HEK293 (cell line): ENCODE data around the gene MYZAP.

Experiments
- CTCF ChIA-PET: fragments of 350-600 bp; formaldehyde crosslinking; extraction: SDS; loops from one replicate; lab custom pipeline; 2021; ENCODE audit warnings: antibody characterized with exemption; lab: Yijun Ruan, JAX
- POLR2A ChIA-PET: fragments of 300-600 bp; formaldehyde crosslinking; extraction: SDS; loops from one replicate; lab custom pipeline; 2020; ENCODE audit warnings: antibody characterized with exemption, inconsistent platforms; lab: Yijun Ruan, JAX
- H3K27ac ChIP-seq: fragments of 200-500 bp; sonication (Bioruptor generic); 2 replicates; pipeline ENCODE4 v1.5.1; 2014; ENCODE audit warnings: low read depth, low read length, control low read depth, inconsistent platforms; ENCODE audit errors: extremely low read depth
- H3K36me3 ChIP-seq, 2 experiments: fragments of 200-500 bp in 1 of 2; sonication (Bioruptor generic) in 1 of 2; 1 replicate in 1 of 2; 2 replicates in 1 of 2; pipeline ENCODE4 v1.5.1; 2014 to 2017; ENCODE audit warnings: inconsistent platforms in 2 of 2, low read length in 2 of 2; ENCODE audit not compliant: control insufficient read depth in 2 of 2, insufficient read depth in 1 of 2
- H3K4me1 ChIP-seq: fragments of 200-500 bp; sonication (Bioruptor generic); 2 replicates; pipeline ENCODE4 v1.5.1; 2014; ENCODE audit warnings: mild to moderate bottlenecking, low read length, inconsistent platforms; ENCODE audit not compliant: control insufficient read depth, insufficient read depth
- H3K4me3 ChIP-seq: 2 replicates; pipeline ENCODE4 v1.5.1; 2011; ENCODE audit warnings: low read depth, mild to moderate bottlenecking, control low read depth, low read length, moderate library complexity
- H3K9me3 ChIP-seq: fragments of 200-500 bp; sonication (Bioruptor generic); 2 replicates; pipeline ENCODE4 v1.5.1; 2014; ENCODE audit warnings: low read depth, low read length, inconsistent platforms; ENCODE audit not compliant: control insufficient read depth, insufficient read depth
- EGR2 ChIP-seq: fragments of 450-650 bp; formaldehyde crosslinking; IDR thresholded peaks from 2 replicates; pipeline ENCODE4 v1.5.1; 2016; ENCODE audit warnings: low read depth, missing biosample characterization, missing genetic modification characterization
- GFI1B ChIP-seq: fragments of 450-650 bp; formaldehyde crosslinking; IDR thresholded peaks from 2 replicates; pipeline ENCODE4 v1.5.1; 2016; ENCODE audit warnings: missing biosample characterization, missing genetic modification characterization
- ZBTB26 ChIP-seq: fragments of 450-650 bp; formaldehyde crosslinking; optimal IDR thresholded peaks from 2 replicates; pipeline ENCODE3; 2016; ENCODE audit warnings: missing biosample characterization, mild to moderate bottlenecking, missing genetic modification characterization
- ZBTB49 ChIP-seq: fragments of 450-650 bp; formaldehyde crosslinking; IDR thresholded peaks from 2 replicates; pipeline ENCODE4 v1.5.1; 2016; ENCODE audit warnings: missing biosample characterization, missing genetic modification characterization, low read depth
- ZFP37 ChIP-seq: fragments of 450-650 bp; formaldehyde crosslinking; IDR thresholded peaks from 2 replicates; pipeline ENCODE4 v1.5.1; 2016; ENCODE audit warnings: missing biosample characterization, missing genetic modification characterization
- ZFP69B ChIP-seq: fragments of 450-650 bp; formaldehyde crosslinking; IDR thresholded peaks from 2 replicates; pipeline ENCODE4 v1.5.1; 2016; ENCODE audit warnings: missing biosample characterization, missing genetic modification characterization
- ZNF10 ChIP-seq: fragments of 450-650 bp; formaldehyde crosslinking; IDR thresholded peaks from 2 replicates; pipeline ENCODE4 v1.5.1; 2017; ENCODE audit warnings: missing biosample characterization, missing genetic modification characterization
- ZNF18 ChIP-seq: fragments of 450-650 bp; formaldehyde crosslinking; IDR thresholded peaks from 2 replicates; pipeline ENCODE4 v1.5.1; 2016; ENCODE audit warnings: missing biosample characterization, missing genetic modification characterization
- ZNF184 ChIP-seq: fragments of 450-650 bp; IDR thresholded peaks from 2 replicates; pipeline ENCODE4 v1.5.1; 2018; ENCODE audit warnings: missing biosample characterization, mild to moderate bottlenecking, missing genetic modification characterization
- ZNF211 ChIP-seq: fragments of 450-650 bp; formaldehyde crosslinking; IDR thresholded peaks from 2 replicates; pipeline ENCODE4 v1.5.1; 2016; ENCODE audit warnings: low read depth, missing biosample characterization, missing genetic modification characterization
- ZNF311 ChIP-seq: fragments of 450-650 bp; formaldehyde crosslinking; IDR thresholded peaks from 2 replicates; pipeline ENCODE4 v1.5.1; 2017; ENCODE audit warnings: missing biosample characterization, missing genetic modification characterization, borderline replicate concordance
- ZNF48 ChIP-seq: fragments of 450-650 bp; formaldehyde crosslinking; IDR thresholded peaks from 2 replicates; pipeline ENCODE4 v1.5.1; 2016; ENCODE audit warnings: missing biosample characterization, missing genetic modification characterization
- ZNF555 ChIP-seq: fragments of 450-650 bp; formaldehyde crosslinking; conservative IDR thresholded peaks from 2 replicates; pipeline ENCODE4 v1.5.1; 2017; ENCODE audit warnings: missing biosample characterization, mild to moderate bottlenecking, missing genetic modification characterization, inconsistent platforms
- ZNF596 ChIP-seq: fragments of 450-650 bp; IDR thresholded peaks from 2 replicates; pipeline ENCODE4 v1.5.0; 2018; ENCODE audit warnings: missing biosample characterization, mild to moderate bottlenecking, missing genetic modification characterization, moderate library complexity
- ZNF645 ChIP-seq: fragments of 450-650 bp; formaldehyde crosslinking; IDR thresholded peaks from 2 replicates; pipeline ENCODE4; 2016; ENCODE audit warnings: missing biosample characterization, missing genetic modification characterization
- ZNF677 ChIP-seq: fragments of 450-650 bp; IDR thresholded peaks from 2 replicates; pipeline ENCODE4 v1.5.0; 2018; ENCODE audit warnings: missing biosample characterization, mild to moderate bottlenecking, missing genetic modification characterization, moderate library complexity
- ZNF692 ChIP-seq: fragments of 450-650 bp; formaldehyde crosslinking; IDR thresholded peaks from 2 replicates; pipeline ENCODE4 v1.5.1; 2016; ENCODE audit warnings: missing biosample characterization, missing genetic modification characterization
- ZNF776 ChIP-seq: fragments of 450-650 bp; formaldehyde crosslinking; IDR thresholded peaks from 2 replicates; pipeline ENCODE4 v1.5.0; 2017; ENCODE audit warnings: missing biosample characterization, missing genetic modification characterization, borderline replicate concordance
- ZNF843 ChIP-seq: fragments of 450-650 bp; formaldehyde crosslinking; IDR thresholded peaks from 2 replicates; pipeline ENCODE4 v1.5.1; 2016; ENCODE audit warnings: missing biosample characterization, missing genetic modification characterization

MYZAP gene

GRCh38 chr15:57657619-57658018 lies 65.9 kb downstream of the MYZAP start:
- POLR2A ChIA-PET: no interaction called here
- TF ChIP-seq ZNF645: no peak
- no peak for TF ChIP-seq ZNF843 (tag by site-specific recombination)
- TF ChIP-seq ZNF311: no peak
- TF ChIP-seq ZNF596 (tag by site-specific recombination): no peak
- TF ChIP-seq ZNF18 (tag by site-specific recombination): no peak
- TF ChIP-seq ZNF692: no peak
- no peak for TF ChIP-seq ZFP37 (tag by site-specific recombination)
- no peak for TF ChIP-seq EGR2 (tag by site-specific recombination)
- TF ChIP-seq GFI1B: no peak
- TF ChIP-seq ZFP69B: no peak
- no peak for TF ChIP-seq ZBTB49
- TF ChIP-seq ZNF48 (tag by site-specific recombination): no peak
- no peak for TF ChIP-seq ZNF677 (tag by site-specific recombination)
- no peak for TF ChIP-seq ZBTB26 (tag by site-specific recombination)
- TF ChIP-seq ZNF555: no peak
- no peak for TF ChIP-seq ZNF10 (tag by site-specific recombination)
- TF ChIP-seq ZNF211 (tag by site-specific recombination): no peak
- no peak for TF ChIP-seq ZNF184 (tag by site-specific recombination)
- TF ChIP-seq ZNF776 (tag by site-specific recombination): no peak
- no peak overlapping the region for H3K4me3 ChIP-seq
- H3K27ac ChIP-seq: no peak overlapping the region
- H3K36me3 ChIP-seq: no peaks in the 10 kb centered on the region
- CTCF ChIA-PET: interaction anchor here (1.5 kb wide), 1 partner anchor 9 kb away, joined by 4 read pairs; no protein-coding TSS in a partner anchor
- H3K4me1 ChIP-seq: no peaks in the 10 kb centered on the region
- H3K9me3 ChIP-seq: no peaks in the 10 kb centered on the region
